ENCODE measurements around the gene MYO3B. TPM values are rescaled to one million over a fixed set of nuclear protein-coding genes. Genes with fewer than 3 reads are reported as not detected.

MYO3B gene
- total RNA-seq, 2 donors from 2014 or later: 5.2 to 10.9 TPM

DNA sequence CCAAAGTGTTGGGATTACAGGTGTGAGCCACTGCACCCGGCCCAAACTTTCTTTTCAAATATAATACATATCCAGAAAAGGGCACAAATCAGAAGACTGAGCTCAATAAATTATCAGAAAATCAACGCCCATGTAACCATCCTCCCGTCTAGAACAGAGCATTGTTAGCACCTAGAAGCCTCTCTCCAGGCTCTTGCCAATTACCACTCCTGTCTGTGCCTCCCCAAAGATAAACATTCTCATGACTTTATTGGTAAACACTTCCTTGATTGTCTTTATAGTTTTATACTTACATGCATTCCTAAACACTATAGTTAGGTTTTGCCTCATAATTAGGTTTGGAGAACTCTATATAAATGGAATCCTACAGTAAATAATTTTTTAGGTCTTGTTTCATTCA, 478.7 kb downstream of the MYO3B start:
- H3K27ac ChIP-seq (ENCODE audit: low read depth, low read length): no peak overlapping the region
- 88% methylated on average over 2 to 3 of the region's 3 CpGs for WGBS, 2 experiments (ENCODE audit: insufficient coverage in 1 of 2, insufficient read length in 1 of 2)
- H3K9me3 ChIP-seq (ENCODE audit: control insufficient read depth, low read length): no peaks in the 10 kb centered on the region
- H3K27me3 ChIP-seq (ENCODE audit: control insufficient read depth, insufficient read depth, low read length, poor library complexity, severe bottlenecking): no peaks in the 10 kb centered on the region
- no peaks in the 10 kb centered on the region for H3K36me3 ChIP-seq (ENCODE audit: control insufficient read depth, insufficient read depth, low read length)
- TF ChIP-seq, protein P1, sequence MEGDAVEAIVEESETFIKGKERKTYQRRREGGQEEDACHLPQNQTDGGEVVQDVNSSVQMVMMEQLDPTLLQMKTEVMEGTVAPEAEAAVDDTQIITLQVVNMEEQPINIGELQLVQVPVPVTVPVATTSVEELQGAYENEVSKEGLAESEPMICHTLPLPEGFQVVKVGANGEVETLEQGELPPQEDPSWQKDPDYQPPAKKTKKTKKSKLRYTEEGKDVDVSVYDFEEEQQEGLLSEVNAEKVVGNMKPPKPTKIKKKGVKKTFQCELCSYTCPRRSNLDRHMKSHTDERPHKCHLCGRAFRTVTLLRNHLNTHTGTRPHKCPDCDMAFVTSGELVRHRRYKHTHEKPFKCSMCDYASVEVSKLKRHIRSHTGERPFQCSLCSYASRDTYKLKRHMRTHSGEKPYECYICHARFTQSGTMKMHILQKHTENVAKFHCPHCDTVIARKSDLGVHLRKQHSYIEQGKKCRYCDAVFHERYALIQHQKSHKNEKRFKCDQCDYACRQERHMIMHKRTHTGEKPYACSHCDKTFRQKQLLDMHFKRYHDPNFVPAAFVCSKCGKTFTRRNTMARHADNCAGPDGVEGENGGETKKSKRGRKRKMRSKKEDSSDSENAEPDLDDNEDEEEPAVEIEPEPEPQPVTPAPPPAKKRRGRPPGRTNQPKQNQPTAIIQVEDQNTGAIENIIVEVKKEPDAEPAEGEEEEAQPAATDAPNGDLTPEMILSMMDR (conservative IDR thresholded peaks at IDR 0.05): no peak
- peaks cover 19% of the 10 kb centered on the region for H3K4me1 Mint-ChIP-seq
- no peaks in the 10 kb centered on the region for H3K4me1 ChIP-seq (ENCODE audit: control insufficient read depth, insufficient read depth, low read length)
- no peak overlapping the region for H3K27ac Mint-ChIP-seq
- H3K27me3 Mint-ChIP-seq (ENCODE audit: insufficient read depth): no peaks in the 10 kb centered on the region
- H3K9me3 Mint-ChIP-seq: no peaks in the 10 kb centered on the region
- H3K4me3 Mint-ChIP-seq: no peak overlapping the region
- no peak overlapping the region for H3K4me3 ChIP-seq (ENCODE audit: low read length)
- no peak overlapping the region for H3K9ac ChIP-seq (ENCODE audit: extremely low read depth, low read length, poor library complexity, severe bottlenecking)
- H3K36me3 Mint-ChIP-seq (ENCODE audit: low read depth): no peaks in the 10 kb centered on the region
- DNase-seq: no peak

DNA sequence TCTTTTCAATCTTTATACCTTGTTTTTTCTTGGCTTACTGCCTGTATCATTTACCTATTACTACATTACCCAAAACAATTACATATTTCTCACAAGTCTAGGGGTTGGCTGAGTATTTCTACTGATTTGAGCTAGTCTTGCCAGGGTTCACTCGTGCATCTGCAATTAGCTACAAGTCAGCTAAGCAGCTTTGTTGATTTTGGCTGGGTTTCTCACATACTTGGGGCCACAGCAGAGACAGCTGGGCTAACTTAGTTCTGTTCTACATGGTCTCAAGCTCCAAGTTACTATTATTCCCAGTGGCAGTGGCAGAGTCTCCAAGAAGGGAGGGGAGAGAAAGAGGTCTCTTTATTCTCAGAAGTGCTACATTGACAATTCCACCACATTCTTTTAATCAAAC, 482.5 kb downstream of the MYO3B start:
- no peaks in the 10 kb centered on the region for H3K36me3 ChIP-seq (ENCODE audit: control insufficient read depth, insufficient read depth, low read length)
- H3K9me3 ChIP-seq (ENCODE audit: control insufficient read depth, low read length): no peaks in the 10 kb centered on the region
- Mint-ChIP-seq H3K27me3 (ENCODE audit: insufficient read depth) (no peaks in the 10 kb centered on the region), H3K4me3 (no peak overlapping the region), H3K36me3 (ENCODE audit: low read depth) (no peaks in the 10 kb centered on the region), H3K9me3 (no peaks in the 10 kb centered on the region), H3K27ac (no peak overlapping the region), H3K4me1 (peaks cover 4% of the 10 kb centered on the region)
- no peaks in the 10 kb centered on the region for H3K4me1 ChIP-seq (ENCODE audit: control insufficient read depth, insufficient read depth, low read length)
- H3K4me3 ChIP-seq (ENCODE audit: low read length): no peak overlapping the region
- no peaks in the 10 kb centered on the region for H3K27me3 ChIP-seq (ENCODE audit: control insufficient read depth, insufficient read depth, low read length, poor library complexity, severe bottlenecking)
- DNase-seq: no peak
- TF ChIP-seq, protein P1 (conservative IDR thresholded peaks at IDR 0.05): no peak
- no peak overlapping the region for H3K9ac ChIP-seq (ENCODE audit: extremely low read depth, low read length, poor library complexity, severe bottlenecking)
- H3K27ac ChIP-seq (ENCODE audit: low read depth, low read length): no peak overlapping the region
- WGBS, 2 experiments (ENCODE audit: insufficient coverage in 1 of 2, insufficient read length in 1 of 2): 77% methylated on average over 1 of the region's 1 CpG; no CpG with 5 or more reads in 1 of the 2 experiments

DNA sequence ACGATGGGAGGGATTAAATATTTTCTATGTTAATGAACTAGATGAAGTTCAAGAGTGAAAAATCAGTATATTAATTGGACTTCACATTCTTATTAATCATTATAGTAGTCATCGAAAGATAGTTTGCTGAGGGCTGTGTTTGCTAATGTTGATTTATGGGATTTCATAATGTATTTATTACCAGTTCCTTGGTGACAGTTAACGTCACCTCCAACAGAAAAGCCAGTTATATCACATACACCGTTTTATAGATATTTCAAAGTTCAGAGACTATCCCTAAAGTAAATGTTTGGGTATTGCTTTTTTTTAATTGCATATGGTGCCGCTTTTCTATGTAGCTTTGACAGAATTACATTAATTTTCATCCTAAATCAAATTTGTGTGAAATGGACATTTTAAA, 487.8 kb downstream of the MYO3B start:
- 81% methylated on average over 5 of the region's 5 CpGs; no CpG with 5 or more reads in 1 of the 2 experiments for WGBS, 2 experiments (ENCODE audit: insufficient coverage in 1 of 2, insufficient read length in 1 of 2)
- Histone ChIP-seq H3K36me3 (ENCODE audit: control insufficient read depth, insufficient read depth, low read length) (no peaks in the 10 kb centered on the region), H3K27me3 (ENCODE audit: control insufficient read depth, insufficient read depth, low read length, poor library complexity, severe bottlenecking) (no peaks in the 10 kb centered on the region), H3K27ac (ENCODE audit: low read depth, low read length) (no peak overlapping the region), H3K9ac (ENCODE audit: extremely low read depth, low read length, poor library complexity, severe bottlenecking) (no peak overlapping the region), H3K9me3 (ENCODE audit: control insufficient read depth, low read length) (no peaks in the 10 kb centered on the region), H3K4me3 (ENCODE audit: low read length) (no peak overlapping the region), H3K4me1 (ENCODE audit: control insufficient read depth, insufficient read depth, low read length) (no peaks in the 10 kb centered on the region)
- Mint-ChIP-seq H3K27me3 (ENCODE audit: insufficient read depth) (no peaks in the 10 kb centered on the region), H3K27ac (no peak overlapping the region), H3K36me3 (ENCODE audit: low read depth) (no peaks in the 10 kb centered on the region), H3K4me1 (no peaks in the 10 kb centered on the region), H3K9me3 (no peaks in the 10 kb centered on the region), H3K4me3 (no peak overlapping the region)
- TF ChIP-seq, protein P1 (conservative IDR thresholded peaks at IDR 0.05): no peak
- DNase-seq: no peak
